ENCODE measurements around the gene ZG16B.

- TF ChIP-seq YY1 (IDR thresholded peaks at IDR 0.05; ENCODE audit: insufficient read depth, insufficient read length), result no peak
- no peak for TF ChIP-seq SUZ12 (IDR thresholded peaks at IDR 0.05; ENCODE audit: extremely low read depth, insufficient read depth, insufficient read length)
- TF ChIP-seq ZNF274 (IDR thresholded peaks at IDR 0.05; ENCODE audit: low read depth, low read length), result no peak
Observed at GRCh38 chr16:2803545-2804195, 26.4 kb upstream of the ZG16B start.
